Ramos (cell line): ENCODE measurements around the gene ACVR1B.

Experiments used
- in situ Hi-C: fragments of 300-500 bp; cut with MboI; formaldehyde crosslinking; loops from one replicate; pipeline ENCODE4 v1.14.3; 2022; ENCODE audit warnings: low sequenced_read_pairs; ENCODE audit not compliant: unreplicated experiment

The ACVR1B gene

GRCh38 chr12:52036587-52037171, 85.2 kb downstream of the ACVR1B start:
- in situ Hi-C loops, result no loop called here

DNA sequence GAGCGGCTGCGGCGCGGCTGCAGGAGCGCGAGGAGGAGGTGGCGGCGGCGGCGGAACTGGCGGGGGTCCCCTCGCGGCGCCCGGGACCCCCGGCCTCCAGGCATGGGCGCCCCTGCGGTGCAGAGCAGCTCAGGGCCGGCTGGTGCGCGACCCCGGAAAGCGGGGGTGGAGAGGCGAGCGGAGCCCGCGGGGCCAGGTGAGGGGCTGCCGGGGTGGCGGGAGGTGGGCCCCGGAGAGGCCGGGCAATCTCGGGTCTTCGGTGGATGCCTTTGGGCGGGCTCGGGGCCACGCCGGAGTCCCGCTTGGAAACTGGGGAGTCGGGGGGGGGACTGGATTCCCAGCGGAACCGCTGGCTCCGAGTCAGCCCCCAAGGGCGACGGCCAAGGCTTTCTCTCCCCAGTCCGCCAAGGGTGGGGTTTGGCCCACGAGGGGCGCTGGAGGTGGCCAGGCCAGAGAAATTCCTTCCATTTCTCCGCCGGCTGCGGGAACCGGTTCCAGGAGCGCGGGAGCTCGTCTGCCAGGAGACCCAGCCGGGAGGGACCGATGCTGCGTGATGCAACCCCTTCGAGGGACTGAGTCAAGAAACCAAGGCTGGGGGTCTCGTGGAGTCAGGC, 85.9 kb downstream of the ACVR1B start:
- in situ Hi-C loops, result no loop called here

- in situ Hi-C loops, result no loop called here
Observed at GRCh38 chr12:52038447-52038846, 86.9 kb downstream of the ACVR1B start.

- in situ Hi-C loops, result no loop called here
Observed at GRCh38 chr12:52041035-52041434, 89.5 kb downstream of the ACVR1B start.

DNA sequence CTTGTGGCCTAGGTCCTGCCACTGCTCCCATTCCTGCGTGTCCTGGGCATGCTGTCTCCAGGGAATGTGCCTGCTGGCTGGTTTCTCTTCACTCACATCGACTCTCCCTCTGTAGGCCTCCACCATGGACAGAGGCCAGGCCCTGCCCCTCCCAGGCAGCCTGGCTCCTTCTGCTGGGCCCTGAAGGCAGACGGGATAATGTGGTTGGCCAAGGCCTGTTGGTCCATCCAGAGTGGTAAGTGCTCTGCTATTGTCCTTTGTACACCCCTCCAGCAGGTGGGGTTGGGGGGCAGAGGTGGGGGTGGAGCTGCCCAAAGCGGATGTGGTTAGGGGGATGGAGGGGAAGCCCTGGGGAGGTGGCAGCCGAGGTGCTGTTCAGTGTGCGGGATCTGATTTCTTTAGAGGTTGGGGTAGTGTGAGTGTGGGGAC, 90.2 kb downstream of the ACVR1B start:
- in situ Hi-C loops, result no loop called here

- in situ Hi-C loops, result no loop called here
Observed at GRCh38 chr12:52042706-52043385, 91.3 kb downstream of the ACVR1B start.

DNA sequence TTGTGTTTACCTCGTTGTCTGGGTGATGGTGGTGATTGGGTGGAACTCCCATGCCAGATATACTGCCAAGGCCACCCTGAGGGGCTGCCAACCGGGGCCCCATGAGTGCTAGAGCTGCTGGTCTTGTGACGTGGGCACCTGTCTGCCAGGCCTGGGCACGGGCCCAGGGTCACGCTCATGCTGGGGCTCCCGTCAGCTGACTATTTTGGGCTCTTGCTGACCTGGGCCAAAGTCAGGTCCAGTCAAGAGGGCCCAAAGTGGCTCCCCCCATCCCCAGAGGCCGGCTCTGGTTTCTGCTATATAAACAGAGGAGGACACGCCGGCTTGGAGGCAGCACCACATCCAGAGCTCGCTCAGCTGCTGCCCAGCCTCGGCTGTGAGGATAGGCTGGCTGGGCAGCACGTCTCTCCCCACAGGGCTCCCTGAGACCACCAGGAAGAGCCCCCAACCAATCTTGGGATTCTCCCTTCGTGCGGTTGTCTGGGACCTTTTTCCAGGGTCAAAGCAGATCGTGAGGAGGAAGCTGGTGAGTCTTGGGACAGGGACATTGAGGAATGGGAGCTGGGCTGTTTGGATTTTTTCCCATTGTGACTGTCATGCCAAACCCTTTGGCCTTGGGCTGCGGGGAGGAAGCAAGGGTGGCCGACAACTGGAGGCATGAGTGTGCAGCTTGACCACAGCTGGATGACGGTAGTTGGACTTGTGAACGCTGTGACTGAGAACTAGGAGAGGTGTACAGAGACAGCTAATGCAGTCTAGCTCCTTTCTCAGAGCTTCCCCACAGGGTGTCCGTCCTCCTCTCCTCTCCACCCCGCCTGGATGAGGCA, 92.1 kb downstream of the ACVR1B start:
- in situ Hi-C loops, result no loop called here

DNA sequence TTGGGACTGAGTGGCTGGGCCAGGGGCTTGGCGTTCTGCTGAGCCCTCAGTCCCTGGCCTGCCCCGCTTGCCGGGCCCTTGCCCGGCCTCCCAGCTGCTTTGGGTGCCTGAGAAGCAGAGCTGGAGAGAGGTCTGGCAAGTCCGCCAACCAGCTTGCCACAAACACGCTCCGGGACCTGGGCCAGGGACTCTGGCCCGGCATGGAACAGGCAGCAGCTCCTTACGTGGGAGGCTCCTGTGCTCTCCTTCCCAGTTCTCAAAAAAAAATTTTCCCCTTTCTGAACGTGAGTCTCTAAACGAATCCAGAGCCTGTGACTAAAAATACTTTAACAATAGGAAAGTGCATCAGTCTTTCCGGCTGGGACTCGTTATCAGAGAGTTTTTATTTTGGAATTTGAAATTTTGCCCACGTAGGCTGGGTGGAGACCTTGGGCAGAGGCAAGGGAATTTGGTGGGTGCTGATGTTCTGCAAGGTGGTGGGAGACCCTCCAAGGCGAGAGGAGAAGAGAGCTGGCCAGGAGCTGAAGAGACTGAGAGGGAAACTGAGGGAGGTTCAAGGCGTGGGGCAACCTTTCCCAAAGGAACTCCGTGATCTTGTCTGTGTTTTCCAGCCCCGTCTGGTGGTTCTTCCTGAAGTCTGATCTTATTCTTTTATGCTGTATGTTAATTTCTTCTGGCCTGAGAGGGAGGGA, 92.9 kb downstream of the ACVR1B start:
- in situ Hi-C loops, result no loop called here

DNA sequence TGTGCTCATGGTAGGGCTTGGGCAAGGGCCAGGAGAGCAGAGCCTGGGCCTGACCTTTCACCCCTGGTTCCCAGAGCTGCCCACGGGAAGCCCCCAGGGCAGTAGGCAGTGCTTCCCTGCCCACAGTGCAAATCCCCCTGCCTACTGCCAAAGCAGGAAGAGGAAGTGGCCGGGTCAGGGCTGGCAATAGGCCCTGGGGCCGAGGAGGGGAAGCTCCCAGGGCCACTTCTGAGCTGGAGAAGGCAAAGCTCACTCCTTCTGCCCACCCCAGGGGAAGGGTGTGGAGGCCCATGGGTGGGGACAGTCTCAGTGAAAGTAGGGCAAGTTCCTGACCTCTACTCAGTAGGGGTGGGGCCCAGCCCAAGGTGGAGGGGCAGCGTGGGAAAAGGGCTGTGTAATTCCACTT, 94.3 kb downstream of the ACVR1B start:
- in situ Hi-C loops, result no loop called here
